ENCODE data around the gene CD79B. TPM values are rescaled to one million over a fixed set of nuclear protein-coding genes. Genes with fewer than 3 reads are reported as not detected.

The CD79B gene
- total and polyA plus RNA-seq, 7 donors = 0.66 to 112 (median 1.4) TPM; not detected in 1

- Histone ChIP-seq H3K27ac (no peak overlapping the region), H3K9me3 (no peaks in the 10 kb centered on the region), H3K27me3 (no peaks in the 10 kb centered on the region), H3K4me1 (no peaks in the 10 kb centered on the region), H3K4me3 (no peak overlapping the region), H3K36me3 (no peaks in the 10 kb centered on the region)
- DNase-seq = no peak
- TF ChIP-seq POLR2AphosphoS5 (IDR thresholded peaks at IDR 0.05) (no peak), EP300 (IDR thresholded peaks at IDR 0.05) (no peak), POLR2A (IDR thresholded peaks at IDR 0.05) (no peak), CTCF (IDR thresholded peaks at IDR 0.05) (no peak)
- 91 to 93% methylated on average over 9 of the region's 9 CpGs for WGBS, 2 donors
- intact Hi-C loops (cut with DNase I) = no loop called here
Observed at GRCh38 chr17:63948521-63948920, 16.4 kb upstream of the CD79B start.

DNA sequence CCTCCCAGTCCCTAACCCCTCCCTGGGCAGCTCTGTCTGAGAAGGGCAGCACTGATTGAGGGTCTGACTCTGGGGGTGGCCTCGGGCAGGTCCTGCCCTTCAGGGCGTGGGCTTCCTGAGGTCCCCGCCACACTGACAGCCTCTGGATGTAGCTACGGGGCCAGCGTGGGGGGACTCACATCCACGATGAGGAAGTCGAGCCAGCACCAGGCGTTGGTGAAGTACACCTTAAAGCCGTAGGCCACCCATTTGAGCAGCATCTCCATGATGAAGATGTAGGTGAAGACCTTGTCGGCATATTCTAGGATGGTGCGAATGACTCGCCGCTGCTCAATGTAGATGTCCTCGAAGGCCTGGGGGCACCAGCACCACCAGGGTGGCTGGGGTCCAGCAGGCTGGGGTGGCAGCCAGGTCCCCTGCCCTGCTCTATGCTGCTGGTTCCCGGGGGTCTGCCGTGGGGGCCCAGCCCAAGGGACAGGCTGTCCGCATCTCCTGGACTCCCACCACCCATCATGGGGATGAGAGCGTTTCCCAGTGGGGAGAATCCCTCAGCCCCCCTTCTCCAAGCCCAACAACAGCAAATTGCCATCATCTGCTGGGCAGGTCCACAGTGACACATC, 15.7 kb upstream of the CD79B start:
- no peaks in the 10 kb centered on the region for H3K36me3 ChIP-seq
- H3K27ac ChIP-seq = no peak overlapping the region
- intact Hi-C loops (cut with DNase I) = no loop called here
- no peaks in the 10 kb centered on the region for H3K4me1 ChIP-seq
- WGBS, 2 donors = 82 to 83% methylated on average over 18 of the region's 18 CpGs
- no peak for DNase-seq
- no peak overlapping the region for H3K4me3 ChIP-seq
- no peaks in the 10 kb centered on the region for H3K9me3 ChIP-seq
- H3K27me3 ChIP-seq = no peaks in the 10 kb centered on the region
- TF ChIP-seq POLR2A (IDR thresholded peaks at IDR 0.05) (no peak), POLR2AphosphoS5 (IDR thresholded peaks at IDR 0.05) (no peak)

DNA sequence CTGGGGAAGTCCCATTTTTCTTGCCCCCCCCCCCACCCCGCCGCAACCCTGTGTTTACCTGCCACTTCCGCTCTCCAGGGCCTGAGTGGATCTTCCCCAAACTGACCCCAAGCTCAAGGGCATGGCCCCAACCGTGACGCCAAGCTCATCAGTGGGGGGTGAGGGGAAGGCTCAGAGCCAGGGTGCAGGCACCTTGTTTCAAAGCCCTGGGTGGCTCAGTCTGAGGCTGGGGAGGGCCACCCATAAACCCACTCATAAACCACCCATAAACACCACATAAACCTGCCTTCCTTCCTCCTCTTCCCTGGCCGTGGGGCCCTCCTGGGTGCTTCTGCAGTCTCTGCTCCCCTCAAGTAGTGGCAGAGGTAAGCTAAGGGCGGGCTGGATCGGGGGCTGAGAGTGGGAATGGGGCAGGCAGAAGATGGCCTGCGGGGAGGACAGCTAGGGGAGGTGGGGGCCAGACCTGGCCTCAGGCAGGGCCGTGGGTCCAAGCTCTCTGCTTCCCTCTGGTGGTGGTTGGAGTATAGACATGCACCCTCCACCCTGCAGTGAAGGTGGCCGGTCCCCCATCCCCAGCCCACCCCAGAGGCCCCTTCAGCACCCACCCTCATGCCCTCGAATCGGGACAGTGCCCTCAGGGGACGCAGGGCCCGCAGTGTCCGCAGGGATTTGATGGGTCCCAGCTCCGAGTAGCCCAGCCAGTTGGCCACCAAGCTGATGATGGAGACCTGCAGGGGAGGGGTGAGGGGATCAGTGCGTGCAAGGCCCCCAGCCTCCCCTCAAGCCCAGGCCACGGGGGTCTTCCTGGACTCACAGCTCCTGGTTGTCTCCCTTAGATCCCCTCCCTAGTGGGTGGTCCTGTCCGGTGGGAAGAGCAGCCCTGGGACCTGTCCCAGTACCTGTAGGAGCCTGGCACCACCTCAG, 14.6 kb upstream of the CD79B start:
- no peak for DNase-seq
- no peak for TF ChIP-seq POLR2AphosphoS5 (IDR thresholded peaks at IDR 0.05)
- no peak for TF ChIP-seq POLR2A (IDR thresholded peaks at IDR 0.05)
- TF ChIP-seq EP300 (IDR thresholded peaks at IDR 0.05) = no peak
- TF ChIP-seq CTCF (IDR thresholded peaks at IDR 0.05) = peak in 3 of 4 experiments; percentile 46 to 81 (median 57)
- H3K36me3 ChIP-seq = no peaks in the 10 kb centered on the region
- no peak overlapping the region for H3K4me3 ChIP-seq
- 17 to 30% methylated on average over 20 of the region's 20 CpGs for WGBS, 2 donors
- H3K4me1 ChIP-seq = no peaks in the 10 kb centered on the region
- intact Hi-C loops (cut with DNase I) = no loop called here
- no peak overlapping the region for H3K27ac ChIP-seq
- H3K27me3 ChIP-seq = no peaks in the 10 kb centered on the region
- H3K9me3 ChIP-seq = no peaks in the 10 kb centered on the region

DNA sequence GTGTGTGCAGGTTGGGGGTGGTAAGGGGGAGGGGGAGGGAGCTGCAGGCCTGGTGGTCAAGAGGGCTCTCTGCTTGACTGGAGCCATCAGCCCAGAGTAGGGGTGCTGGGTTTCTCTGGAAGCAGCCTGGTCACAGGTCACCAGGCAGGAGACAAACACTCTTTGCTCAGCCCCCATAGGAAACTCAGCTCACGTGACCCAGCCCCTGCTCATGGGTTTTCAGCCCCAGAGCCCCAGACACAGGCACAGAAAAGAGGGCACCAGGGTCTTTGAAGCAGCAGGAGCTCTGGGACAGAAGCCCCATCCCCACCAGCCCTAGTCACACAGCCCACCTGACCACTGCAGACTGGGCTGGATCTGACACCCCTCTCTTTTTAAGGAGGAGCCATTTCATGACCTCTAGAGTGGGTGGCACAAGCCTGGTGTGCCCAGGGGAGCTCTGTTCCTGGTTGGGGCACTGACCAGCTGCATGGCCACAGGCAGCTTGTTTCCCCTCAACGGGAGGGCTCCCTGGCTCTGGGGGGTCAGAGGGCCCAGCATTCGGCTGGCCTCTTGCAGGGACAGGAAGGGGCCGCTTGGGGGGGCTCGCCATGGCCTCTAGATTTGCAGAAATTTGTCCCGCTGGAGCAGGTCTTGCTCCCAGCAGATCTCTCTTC, 13.8 kb upstream of the CD79B start:
- Histone ChIP-seq H3K27ac (no peak overlapping the region), H3K4me3 (no peak overlapping the region), H3K4me1 (no peaks in the 10 kb centered on the region), H3K27me3 (no peaks in the 10 kb centered on the region), H3K36me3 (no peaks in the 10 kb centered on the region), H3K9me3 (no peaks in the 10 kb centered on the region)
- intact Hi-C loops (cut with DNase I) = no loop called here
- WGBS, 2 donors = 53 to 73% methylated on average over 6 of the region's 6 CpGs
- TF ChIP-seq CTCF (IDR thresholded peaks at IDR 0.05) (no peak), POLR2A (IDR thresholded peaks at IDR 0.05) (no peak), EP300 (IDR thresholded peaks at IDR 0.05) (no peak), POLR2AphosphoS5 (IDR thresholded peaks at IDR 0.05) (no peak)
- DNase-seq = no peak

All from sigmoid colon (tissue), 7 donors.